ENCODE data around the gene C2orf74.
"Not testable (repeated sequence)": the region's sequence is repeated elsewhere in the genome, so short reads cannot be mapped to it uniquely, and the experiment has no call there.

The C2orf74 gene

DNA sequence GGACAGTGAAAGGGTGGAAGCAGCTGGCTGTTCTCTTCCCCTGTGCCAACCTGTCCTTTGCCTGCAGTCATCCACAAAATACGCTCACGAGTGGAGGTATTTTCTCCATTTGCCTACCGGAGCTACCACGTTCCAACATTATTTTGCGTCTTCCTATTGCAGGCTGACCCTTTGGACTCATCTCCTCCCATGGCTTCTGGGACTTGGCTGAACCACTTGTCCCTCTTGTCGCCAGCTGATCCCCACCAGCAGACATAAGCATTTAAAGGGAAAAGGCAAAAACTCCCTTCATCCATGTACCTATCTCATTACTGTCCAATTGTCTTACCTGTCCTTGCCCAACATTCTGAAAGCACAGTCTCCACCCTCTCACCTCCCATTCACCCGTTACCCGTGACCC is 13.0 kb downstream of the C2orf74 start:
- DNase-seq, result no peak

DNA sequence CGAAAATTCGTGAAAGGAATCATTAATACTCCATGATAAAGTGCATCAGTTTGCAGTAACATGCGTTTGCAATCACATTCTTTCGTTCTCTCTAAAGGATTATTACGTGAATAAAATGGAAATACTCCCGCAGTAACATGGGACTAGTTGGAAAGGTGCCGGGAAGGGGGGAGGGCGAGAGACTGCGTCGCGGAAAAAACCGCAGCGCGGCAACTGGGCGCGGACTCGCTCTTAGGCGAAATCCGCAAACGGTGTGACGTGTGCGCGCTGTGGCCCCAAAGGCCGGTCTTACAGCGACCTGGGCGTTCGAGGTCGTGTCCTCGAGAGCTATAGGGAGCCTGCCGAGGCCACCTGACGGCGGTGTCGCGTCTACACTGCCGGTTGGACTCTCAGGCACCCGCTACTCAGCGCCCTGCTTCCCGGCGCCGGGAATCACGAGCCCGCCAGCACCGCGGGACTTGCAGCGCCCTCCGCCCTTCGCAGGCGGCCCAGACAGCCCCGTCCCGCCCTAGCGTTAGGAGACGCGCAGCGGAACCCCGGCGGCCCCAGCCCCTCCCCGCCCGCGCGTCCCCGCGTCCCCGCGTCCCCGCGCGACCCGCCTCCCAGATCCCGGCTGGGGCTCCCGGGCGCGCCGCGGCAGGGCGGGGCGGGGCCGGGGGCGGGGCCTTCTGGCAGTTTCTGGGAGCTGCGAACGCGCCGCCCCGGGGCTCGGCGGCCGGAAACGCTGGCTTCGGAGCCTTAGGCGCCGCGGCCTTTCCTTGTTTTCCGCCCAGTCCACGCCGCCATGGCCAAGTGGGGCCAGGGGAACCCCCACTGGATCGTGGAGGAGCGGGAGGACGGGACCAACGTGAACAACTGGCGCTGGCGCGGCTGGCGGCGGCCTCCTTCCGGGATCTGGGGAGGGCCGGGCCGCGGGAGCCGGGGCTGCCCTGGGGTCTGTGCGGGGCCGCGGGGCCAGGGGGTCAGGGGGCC is 15.1 kb downstream of the C2orf74 start:
- peak; percentile 96 to 98 (median 97) for DNase-seq

DNA sequence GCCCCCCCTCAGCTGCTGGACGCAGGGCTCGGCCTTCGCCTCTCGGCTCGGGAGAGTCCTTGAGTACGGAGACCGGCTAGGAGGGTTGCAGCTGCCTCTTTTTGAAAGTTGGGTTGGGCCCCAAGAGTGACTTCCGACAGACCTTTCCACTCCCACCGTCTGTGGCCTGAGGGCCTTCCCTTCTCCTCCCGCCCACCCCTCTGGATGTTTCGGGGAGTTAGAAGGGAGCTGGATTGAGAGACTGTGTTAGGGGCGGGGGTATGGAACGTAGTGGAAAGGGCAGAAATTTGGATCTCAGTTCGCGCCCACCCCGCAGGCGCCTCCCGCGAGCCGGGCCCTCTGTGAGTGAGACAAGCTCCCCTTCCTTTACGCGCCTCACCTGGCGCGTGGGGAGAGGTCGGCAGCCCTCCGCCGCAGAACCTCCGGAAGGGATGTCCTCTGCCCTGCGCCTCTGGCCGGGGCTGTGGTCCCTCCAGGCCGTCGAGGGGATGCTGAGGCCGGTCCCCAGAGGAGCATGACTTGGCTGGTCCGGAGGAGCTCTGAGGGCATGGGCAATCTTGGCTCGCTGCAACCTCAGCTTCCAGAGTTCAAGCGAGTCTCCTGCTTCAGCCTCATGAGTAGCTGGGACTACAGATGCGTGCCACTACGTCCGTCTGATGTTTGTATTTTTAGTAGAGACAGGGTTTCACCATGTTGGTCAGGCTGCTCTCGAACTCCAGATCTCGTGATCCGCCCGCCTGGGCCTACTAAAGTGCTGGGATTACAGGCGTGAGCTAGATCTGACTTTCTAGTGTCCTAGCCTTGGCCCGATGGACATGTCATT is 15.9 kb downstream of the C2orf74 start:
- DNase-seq, result peak in 2 of 3 experiments; percentile 84 to 86

GRCh38 chr2:61178603-61179545 is 16.9 kb downstream of the C2orf74 start:
- no peak for DNase-seq

DNA sequence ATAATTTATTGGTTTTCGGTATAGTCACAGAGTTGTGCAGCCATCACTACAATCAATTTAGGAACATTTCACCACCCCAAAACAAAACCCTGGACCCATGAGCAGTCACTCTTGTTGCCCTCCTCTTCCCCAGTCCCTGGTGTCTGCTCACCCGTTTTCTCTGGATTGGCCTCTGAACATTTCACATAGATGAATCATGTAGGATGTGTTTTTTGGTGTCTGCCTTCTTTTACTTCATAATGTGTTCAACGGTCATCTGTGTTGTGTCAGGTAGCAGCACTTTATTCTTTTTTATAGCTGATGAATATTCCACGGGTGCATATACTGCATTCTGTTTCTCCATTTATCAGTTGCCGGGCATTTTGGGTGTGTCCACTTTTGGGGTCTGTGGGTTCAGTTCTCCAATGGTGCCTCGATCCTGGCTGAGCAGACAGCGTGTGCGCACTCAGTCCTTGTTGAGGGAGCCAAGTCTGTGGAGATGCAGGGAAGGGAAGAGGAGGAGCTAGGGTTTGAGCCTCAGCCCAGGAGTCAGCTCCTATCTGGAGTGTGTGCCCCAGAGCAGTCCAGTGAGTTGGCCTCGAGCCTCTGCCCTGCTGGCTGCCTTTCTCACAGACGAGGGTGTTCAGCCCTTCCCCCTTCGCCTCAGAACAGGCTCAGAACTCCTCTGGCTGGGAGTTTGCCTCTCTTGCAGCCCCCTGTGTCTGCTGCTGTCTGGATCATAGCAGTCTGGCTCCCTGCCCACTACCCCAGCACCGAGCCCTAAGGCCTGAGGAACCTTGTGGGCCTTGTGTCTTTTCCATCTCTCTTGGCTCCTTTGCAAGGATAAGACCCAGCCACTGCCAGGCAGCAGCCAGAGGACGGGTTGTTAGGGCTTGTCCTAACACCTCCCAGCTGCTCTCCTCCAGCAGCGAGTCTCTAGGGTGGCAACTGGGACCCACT is 18.0 kb downstream of the C2orf74 start:
- DNase-seq, result no peak

DNA sequence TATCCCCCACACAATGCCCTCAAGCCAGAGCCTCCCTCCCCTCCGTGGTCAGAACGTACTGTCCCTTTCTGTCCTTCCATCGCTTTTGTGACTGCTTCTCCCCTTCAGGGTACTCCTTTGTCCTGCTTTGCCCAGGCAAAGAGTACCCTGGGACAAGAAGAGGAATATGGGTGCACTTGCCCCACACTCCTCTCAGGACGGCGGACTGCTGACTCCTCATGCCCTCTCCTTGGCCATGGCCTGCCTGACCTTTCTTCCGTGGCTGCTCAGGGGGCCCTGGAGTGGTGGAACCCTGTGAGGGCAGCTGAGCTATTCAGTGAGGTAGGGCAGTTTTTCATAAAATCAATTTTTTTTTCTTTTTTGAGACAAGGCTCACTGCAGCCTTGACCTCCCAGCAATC is 18.7 kb downstream of the C2orf74 start:
- no peak for DNase-seq

GRCh38 chr2:61181382-61182058 is 19.5 kb downstream of the C2orf74 start:
- no peak for DNase-seq

- DNase-seq, result no peak
Measured at GRCh38 chr2:61182059-61182383, 20.0 kb downstream of the C2orf74 start.

DNA sequence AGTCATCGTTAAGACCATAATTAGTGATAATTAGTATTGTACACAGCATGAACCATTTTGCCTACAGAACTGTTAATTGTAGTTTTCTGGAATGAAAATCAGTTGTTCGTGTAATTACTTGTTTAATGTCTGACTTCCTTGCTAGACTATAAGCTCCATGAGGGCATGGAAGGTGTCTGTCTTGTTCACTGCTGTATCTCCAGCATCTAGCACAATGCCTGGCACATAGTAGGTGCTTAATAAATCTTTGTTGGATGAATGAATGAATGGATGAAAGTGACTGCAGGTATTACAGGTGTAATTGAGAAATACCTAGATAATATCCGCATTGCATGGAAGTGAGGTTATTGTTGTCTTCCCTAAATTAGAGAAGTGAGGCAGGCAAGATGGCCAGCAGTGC is 21.8 kb downstream of the C2orf74 start:
- no peak for DNase-seq

DNA sequence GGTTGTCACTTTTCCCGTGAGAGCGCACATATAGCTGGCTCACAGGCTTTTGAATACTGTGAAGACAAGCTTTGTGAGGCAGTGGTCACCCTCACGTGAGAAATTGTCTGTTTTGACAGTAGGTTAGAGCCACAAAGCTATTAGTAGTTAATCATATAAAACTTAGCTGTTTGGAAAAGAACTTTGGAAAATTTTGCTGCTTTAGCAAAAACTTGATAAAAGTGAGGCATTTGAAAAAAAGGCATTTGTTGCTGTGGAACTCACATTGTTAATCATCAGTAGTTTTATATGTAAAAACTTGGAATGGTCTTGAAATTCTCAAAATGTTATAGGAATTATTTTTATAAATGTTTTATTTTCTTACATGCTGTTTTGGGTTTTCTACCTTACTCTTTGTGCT is 22.3 kb downstream of the C2orf74 start:
- no peak for DNase-seq

- no peak for DNase-seq
Measured at GRCh38 chr2:61185231-61185728, 23.3 kb downstream of the C2orf74 start.

GRCh38 chr2:61187085-61187484 is 25.1 kb downstream of the C2orf74 start:
- no peak for DNase-seq

DNA sequence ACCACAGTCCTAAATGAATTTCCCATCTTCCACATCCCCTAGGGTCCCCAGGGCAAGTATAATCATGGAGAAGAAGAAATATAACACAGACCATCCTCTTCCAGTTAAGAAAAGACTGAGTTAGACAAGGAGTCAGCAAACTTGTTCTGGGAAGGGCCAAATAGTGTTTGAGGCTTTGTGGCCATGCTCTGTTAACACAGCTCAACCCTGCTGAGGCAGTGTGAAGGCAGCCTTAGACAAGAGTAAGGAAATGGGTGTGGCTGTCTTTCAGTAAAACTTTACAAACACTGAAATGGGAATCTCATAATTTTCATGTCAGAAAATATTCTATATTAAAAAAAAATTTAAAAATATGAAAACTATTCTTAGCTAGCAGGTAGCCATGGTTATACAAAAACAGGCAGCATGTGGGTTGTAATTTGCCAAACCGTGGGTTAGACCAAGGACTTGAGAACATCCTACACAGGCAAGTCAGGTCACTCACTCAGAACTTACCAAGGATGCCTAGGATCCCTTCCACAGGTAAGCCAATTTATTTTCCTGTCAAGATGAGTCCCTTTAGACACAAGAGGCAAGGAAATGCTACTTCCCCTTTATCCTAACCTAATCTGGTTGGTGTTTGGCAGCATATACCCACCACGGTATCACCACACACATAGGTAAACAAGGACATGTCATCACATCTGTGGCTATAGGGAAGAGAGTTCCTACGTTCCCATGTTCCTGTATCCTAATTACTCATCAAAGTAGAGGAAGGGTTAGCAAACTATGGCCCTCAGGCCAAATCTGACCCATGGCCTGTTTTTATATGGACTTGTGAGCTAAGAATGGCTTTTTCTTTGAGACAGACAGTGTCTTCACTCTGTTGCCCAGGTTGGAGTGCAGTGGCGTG is 31.9 kb downstream of the C2orf74 start:
- no peak for DNase-seq

DNA sequence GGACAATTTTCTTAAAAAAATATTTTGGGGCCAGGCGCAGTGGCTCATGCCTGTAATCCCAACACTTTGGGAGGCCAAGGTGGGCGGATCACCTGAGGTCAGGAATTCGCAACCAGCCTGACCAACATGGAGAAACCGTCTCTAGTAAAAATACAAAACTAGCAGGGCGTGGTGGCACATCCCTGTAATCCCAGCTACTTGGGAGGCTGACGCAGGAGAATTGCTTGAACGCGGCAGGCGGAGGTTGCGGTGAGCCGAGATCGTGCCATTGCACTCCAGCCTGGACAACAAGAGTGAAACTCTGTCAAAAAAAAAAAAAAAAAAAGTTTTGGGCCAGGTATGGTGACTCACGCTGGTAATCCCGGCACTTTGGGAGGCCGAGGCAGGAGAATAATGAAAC is 32.7 kb downstream of the C2orf74 start:
- not testable (repeated sequence) for DNase-seq

DNA sequence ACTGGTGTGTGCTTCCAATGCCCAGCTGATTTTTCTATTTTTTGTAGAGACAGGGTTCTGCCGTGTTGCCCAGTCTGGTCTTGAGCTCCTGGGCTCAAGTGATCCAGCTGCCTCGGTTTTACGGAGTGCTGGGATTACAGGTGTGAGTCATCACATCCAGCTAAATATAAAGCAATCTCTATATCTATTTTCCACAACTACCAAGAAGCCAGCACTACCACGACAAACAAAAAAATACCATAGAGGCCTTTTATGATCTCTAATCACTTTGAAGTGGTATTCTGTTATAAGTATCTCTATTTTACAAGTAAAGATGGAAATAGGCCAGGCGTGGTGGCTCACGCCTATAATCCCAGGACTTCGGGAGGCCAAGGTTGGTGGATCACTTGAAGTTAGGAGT is 34.7 kb downstream of the C2orf74 start:
- no peak for DNase-seq

GRCh38 chr2:61205132-61205531 is 43.1 kb downstream of the C2orf74 start:
- DNase-seq, result no peak

DNA sequence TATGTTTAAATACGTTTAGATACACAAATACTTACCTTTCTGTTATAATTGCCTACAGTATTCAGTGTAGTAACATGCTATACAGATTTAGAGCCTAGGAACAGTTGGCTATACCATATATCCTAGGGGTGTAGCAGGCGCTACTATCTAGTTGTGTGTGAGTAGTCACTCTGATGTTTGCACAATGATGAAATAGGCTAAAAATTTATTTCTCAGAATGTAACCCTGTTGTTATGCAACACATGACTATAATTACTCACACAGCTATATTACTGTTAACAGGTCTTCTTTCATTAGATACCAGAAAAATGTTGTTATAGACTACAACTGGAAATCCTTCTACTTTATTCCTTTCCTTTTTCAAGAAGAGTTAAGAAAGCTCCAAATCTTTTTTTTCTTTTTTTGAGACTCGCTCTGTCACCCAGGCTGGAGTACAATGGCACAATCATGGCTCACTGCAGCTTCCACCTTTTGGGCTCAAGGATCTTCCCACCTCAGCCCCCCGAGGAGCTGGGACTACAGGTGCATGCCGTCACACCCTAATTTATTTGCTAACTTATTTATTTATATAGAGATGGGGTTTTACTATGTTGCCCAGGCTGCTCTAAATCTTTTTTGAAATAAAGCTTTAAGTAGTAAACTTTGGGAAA is 48.5 kb downstream of the C2orf74 start:
- DNase-seq, result no peak

DNA sequence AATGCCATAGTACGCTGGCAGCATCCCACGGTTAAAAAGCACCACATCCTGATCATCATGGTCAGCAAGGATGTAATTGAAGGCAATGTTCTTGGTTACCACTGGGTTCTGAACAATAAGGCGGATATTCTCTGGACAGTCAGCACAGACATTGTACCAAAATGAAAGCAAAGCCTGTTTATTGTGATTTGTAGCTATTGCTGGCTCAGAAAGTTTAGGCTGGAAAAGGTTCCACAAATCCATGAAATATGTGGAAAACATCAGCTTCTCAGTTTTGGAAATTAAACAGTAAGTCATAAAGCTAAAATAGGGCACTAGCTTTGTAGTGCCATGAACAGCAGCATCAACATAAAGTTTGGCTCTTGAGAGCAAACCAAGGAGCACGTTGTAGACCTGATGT is 52.2 kb downstream of the C2orf74 start:
- DNase-seq, result no peak

Data from NCI-H1417 (cell line).